ENCODE measurements around the gene GPS1. TPM values are rescaled to one million over a fixed set of nuclear protein-coding genes. Genes with fewer than 3 reads are reported as not detected.
A peak's percentile ranks its signal among the peaks of the same experiment; 100 is the strongest.

The GPS1 gene
- total and polyA plus RNA-seq, 10 of the 15 experiments (the other 5 are each of a cell fraction or from before 2014, with no cell fraction given) = 2.2 to 146 (median 77.7) TPM

GRCh38 chr17:82098169-82098938, 46.7 kb downstream of the GPS1 start, which contains the start of gene FASN (continued):
- TF ChIP-seq YY1 (IDR thresholded peaks at IDR 0.05; ENCODE audit: low read depth, low read length) (peak; percentile 93), STAT1 (conservative IDR thresholded peaks at IDR 0.05) (no peak; the same call in 1 of the 2 replicates), POLR2AphosphoS5 (IDR thresholded peaks at IDR 0.05; ENCODE audit: low read length) (peak; percentile 90), MYC (IDR thresholded peaks at IDR 0.05; ENCODE audit: insufficient read depth, insufficient read length, insufficient replicate concordance, low read length, severe bottlenecking) (peak; percentile 49), POLR2A (IDR thresholded peaks at IDR 0.05; ENCODE audit: low read depth, low read length) (peak; percentile 94), RB1 (IDR thresholded peaks at IDR 0.05; ENCODE audit: borderline replicate concordance) (peak; percentile 91), BRCA1 (IDR thresholded peaks at IDR 0.05; ENCODE audit: low read depth, low read length) (no peak), SKIL (IDR thresholded peaks at IDR 0.05; ENCODE audit: low read depth, poor library complexity, severe bottlenecking) (no peak), SMAD5 (IDR thresholded peaks at IDR 0.05; ENCODE audit: low read depth) (peak; percentile 71), RELA (IDR thresholded peaks at IDR 0.05; ENCODE audit: borderline replicate concordance, partially characterized antibody) (peak; percentile 66), SMARCA5 (IDR thresholded peaks at IDR 0.05) (peak; percentile 83), KAT2A (conservative IDR thresholded peaks at IDR 0.05; ENCODE audit: control insufficient read depth, low read depth, low read length) (no peak), ZNF274 (IDR thresholded peaks at IDR 0.05; ENCODE audit: insufficient read depth, insufficient read length) (no peak), NR2F1 (conservative IDR thresholded peaks at IDR 0.05) (no peak), ZBTB33 (IDR thresholded peaks at IDR 0.05) (no peak), RCOR1 (conservative IDR thresholded peaks at IDR 0.05; ENCODE audit: low read depth, low read length) (no peak), CHD4 (IDR thresholded peaks at IDR 0.05) (no peak), FOXM1 (IDR thresholded peaks at IDR 0.05; ENCODE audit: low read depth, low read length) (no peak)
- TF ChIP-seq, protein P1, sequence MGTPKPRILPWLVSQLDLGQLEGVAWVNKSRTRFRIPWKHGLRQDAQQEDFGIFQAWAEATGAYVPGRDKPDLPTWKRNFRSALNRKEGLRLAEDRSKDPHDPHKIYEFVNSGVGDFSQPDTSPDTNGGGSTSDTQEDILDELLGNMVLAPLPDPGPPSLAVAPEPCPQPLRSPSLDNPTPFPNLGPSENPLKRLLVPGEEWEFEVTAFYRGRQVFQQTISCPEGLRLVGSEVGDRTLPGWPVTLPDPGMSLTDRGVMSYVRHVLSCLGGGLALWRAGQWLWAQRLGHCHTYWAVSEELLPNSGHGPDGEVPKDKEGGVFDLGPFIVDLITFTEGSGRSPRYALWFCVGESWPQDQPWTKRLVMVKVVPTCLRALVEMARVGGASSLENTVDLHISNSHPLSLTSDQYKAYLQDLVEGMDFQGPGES (IDR thresholded peaks at IDR 0.05) = peak; percentile 78; the same call in 1 of the 2 replicates
- TF ChIP-seq, protein P2, sequence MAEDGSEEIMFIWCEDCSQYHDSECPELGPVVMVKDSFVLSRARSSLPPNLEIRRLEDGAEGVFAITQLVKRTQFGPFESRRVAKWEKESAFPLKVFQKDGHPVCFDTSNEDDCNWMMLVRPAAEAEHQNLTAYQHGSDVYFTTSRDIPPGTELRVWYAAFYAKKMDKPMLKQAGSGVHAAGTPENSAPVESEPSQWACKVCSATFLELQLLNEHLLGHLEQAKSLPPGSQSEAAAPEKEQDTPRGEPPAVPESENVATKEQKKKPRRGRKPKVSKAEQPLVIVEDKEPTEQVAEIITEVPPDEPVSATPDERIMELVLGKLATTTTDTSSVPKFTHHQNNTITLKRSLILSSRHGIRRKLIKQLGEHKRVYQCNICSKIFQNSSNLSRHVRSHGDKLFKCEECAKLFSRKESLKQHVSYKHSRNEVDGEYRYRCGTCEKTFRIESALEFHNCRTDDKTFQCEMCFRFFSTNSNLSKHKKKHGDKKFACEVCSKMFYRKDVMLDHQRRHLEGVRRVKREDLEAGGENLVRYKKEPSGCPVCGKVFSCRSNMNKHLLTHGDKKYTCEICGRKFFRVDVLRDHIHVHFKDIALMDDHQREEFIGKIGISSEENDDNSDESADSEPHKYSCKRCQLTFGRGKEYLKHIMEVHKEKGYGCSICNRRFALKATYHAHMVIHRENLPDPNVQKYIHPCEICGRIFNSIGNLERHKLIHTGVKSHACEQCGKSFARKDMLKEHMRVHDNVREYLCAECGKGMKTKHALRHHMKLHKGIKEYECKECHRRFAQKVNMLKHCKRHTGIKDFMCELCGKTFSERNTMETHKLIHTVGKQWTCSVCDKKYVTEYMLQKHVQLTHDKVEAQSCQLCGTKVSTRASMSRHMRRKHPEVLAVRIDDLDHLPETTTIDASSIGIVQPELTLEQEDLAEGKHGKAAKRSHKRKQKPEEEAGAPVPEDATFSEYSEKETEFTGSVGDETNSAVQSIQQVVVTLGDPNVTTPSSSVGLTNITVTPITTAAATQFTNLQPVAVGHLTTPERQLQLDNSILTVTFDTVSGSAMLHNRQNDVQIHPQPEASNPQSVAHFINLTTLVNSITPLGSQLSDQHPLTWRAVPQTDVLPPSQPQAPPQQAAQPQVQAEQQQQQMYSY (CRISPR knock-in tag; IDR thresholded peaks at IDR 0.05) = no peak
- TF ChIP-seq, protein P3, sequence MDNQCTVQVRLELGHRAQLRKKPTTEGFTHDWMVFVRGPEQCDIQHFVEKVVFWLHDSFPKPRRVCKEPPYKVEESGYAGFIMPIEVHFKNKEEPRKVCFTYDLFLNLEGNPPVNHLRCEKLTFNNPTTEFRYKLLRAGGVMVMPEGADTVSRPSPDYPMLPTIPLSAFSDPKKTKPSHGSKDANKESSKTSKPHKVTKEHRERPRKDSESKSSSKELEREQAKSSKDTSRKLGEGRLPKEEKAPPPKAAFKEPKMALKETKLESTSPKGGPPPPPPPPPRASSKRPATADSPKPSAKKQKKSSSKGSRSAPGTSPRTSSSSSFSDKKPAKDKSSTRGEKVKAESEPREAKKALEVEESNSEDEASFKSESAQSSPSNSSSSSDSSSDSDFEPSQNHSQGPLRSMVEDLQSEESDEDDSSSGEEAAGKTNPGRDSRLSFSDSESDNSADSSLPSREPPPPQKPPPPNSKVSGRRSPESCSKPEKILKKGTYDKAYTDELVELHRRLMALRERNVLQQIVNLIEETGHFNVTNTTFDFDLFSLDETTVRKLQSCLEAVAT (IDR thresholded peaks at IDR 0.05) = no peak
